Glutamatergic neuron (in vitro differentiated cells): Measurements from ENCODE around the gene OPALIN. TPM values are rescaled to one million over a fixed set of nuclear protein-coding genes. Genes with fewer than 3 reads are reported as not detected.

Experiments used
- DNase-seq: peaks from one replicate; pipeline ENCODE4 v3.0.0; 2022
- H3K27ac Mint-ChIP-seq: one replicate; pipeline ENCODE4 v1.8.0; 2020; ENCODE audit warnings: mild to moderate bottlenecking, mixed read lengths, inconsistent platforms; ENCODE audit not compliant: unreplicated experiment
- H3K27me3 Mint-ChIP-seq: one replicate; pipeline ENCODE4 v1.8.0; 2020; ENCODE audit warnings: mild to moderate bottlenecking, moderate library complexity, mixed read lengths, inconsistent platforms; ENCODE audit not compliant: unreplicated experiment
- H3K36me3 Mint-ChIP-seq: one replicate; pipeline ENCODE4 v1.8.0; 2020; ENCODE audit warnings: mild to moderate bottlenecking, mixed read lengths, inconsistent platforms; ENCODE audit not compliant: unreplicated experiment
- H3K4me1 Mint-ChIP-seq: one replicate; pipeline ENCODE4 v1.8.0; 2020; ENCODE audit warnings: mild to moderate bottlenecking, low read depth, mixed read lengths, inconsistent platforms; ENCODE audit not compliant: unreplicated experiment
- H3K4me3 Mint-ChIP-seq: one replicate; pipeline ENCODE4 v1.8.0; 2020; ENCODE audit warnings: mild to moderate bottlenecking, mixed read lengths, inconsistent platforms; ENCODE audit not compliant: unreplicated experiment
- H3K9me3 Mint-ChIP-seq: one replicate; pipeline ENCODE4 v1.8.0; 2020; ENCODE audit warnings: mild to moderate bottlenecking, moderate library complexity, mixed read lengths, inconsistent platforms; ENCODE audit not compliant: unreplicated experiment
- total RNA-seq: library from RNA; stranded (reverse); fragmentation: NEBNext Ultra II Directional; extraction: Animal tissue kit (Norgen Biotek cat#: 25700); gene quantifications from one replicate; pipeline ENCODE4 v1.2.1, GENCODE V29; 2021; ENCODE audit not compliant: unreplicated experiment
- TF ChIP-seq, protein P1 (sequence below): fragments of 200-600 bp; sonication (generic); IDR thresholded peaks from one replicate; pipeline ENCODE4 v1.5.0; 2021; ENCODE audit not compliant: partially characterized antibody, unreplicated experiment

OPALIN gene
- total RNA-seq, 1 donor from 2014 or later = not detected

- DNase-seq = no peak
- H3K36me3 Mint-ChIP-seq = no peaks in the 10 kb centered on the region
- no peak overlapping the region for H3K4me3 Mint-ChIP-seq
- no peak overlapping the region for H3K27ac Mint-ChIP-seq
- H3K4me1 Mint-ChIP-seq = no peaks in the 10 kb centered on the region
- TF ChIP-seq, protein P1, sequence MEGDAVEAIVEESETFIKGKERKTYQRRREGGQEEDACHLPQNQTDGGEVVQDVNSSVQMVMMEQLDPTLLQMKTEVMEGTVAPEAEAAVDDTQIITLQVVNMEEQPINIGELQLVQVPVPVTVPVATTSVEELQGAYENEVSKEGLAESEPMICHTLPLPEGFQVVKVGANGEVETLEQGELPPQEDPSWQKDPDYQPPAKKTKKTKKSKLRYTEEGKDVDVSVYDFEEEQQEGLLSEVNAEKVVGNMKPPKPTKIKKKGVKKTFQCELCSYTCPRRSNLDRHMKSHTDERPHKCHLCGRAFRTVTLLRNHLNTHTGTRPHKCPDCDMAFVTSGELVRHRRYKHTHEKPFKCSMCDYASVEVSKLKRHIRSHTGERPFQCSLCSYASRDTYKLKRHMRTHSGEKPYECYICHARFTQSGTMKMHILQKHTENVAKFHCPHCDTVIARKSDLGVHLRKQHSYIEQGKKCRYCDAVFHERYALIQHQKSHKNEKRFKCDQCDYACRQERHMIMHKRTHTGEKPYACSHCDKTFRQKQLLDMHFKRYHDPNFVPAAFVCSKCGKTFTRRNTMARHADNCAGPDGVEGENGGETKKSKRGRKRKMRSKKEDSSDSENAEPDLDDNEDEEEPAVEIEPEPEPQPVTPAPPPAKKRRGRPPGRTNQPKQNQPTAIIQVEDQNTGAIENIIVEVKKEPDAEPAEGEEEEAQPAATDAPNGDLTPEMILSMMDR = no peak
- no peaks in the 10 kb centered on the region for H3K27me3 Mint-ChIP-seq
- no peaks in the 10 kb centered on the region for H3K9me3 Mint-ChIP-seq
Measured at GRCh38 chr10:96322275-96322674, 36.5 kb downstream of the OPALIN start.

DNA sequence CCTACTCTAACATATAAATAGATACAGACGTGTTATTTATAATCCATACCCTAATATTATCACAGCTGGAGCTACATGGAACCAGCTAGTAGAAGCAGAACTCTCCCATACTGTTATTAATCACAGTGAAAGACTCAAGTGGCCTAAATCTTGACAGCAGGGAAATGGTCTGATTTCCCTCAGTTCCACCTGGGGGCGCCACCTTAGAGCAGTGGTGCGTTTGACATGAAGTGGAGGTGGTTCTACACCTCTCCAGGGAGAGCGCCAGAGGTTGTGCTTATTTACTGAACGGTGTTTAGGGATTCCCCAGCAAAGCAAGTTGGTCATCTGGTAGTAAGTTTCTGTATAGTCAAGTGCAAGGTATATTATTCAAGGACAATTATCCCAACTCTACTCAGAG, 37.0 kb downstream of the OPALIN start:
- H3K4me3 Mint-ChIP-seq = no peak overlapping the region
- no peak for DNase-seq
- no peaks in the 10 kb centered on the region for H3K9me3 Mint-ChIP-seq
- TF ChIP-seq, protein P1 = no peak
- no peaks in the 10 kb centered on the region for H3K27me3 Mint-ChIP-seq
- no peaks in the 10 kb centered on the region for H3K4me1 Mint-ChIP-seq
- H3K36me3 Mint-ChIP-seq = no peaks in the 10 kb centered on the region
- no peak overlapping the region for H3K27ac Mint-ChIP-seq

- Mint-ChIP-seq H3K27ac (no peak overlapping the region), H3K36me3 (no peaks in the 10 kb centered on the region), H3K4me1 (peaks cover 4% of the 10 kb centered on the region), H3K4me3 (no peak overlapping the region), H3K27me3 (no peaks in the 10 kb centered on the region), H3K9me3 (no peaks in the 10 kb centered on the region)
- TF ChIP-seq, protein P1 = no peak
- DNase-seq = no peak
Measured at GRCh38 chr10:96319754-96320474, 38.9 kb downstream of the OPALIN start.

DNA sequence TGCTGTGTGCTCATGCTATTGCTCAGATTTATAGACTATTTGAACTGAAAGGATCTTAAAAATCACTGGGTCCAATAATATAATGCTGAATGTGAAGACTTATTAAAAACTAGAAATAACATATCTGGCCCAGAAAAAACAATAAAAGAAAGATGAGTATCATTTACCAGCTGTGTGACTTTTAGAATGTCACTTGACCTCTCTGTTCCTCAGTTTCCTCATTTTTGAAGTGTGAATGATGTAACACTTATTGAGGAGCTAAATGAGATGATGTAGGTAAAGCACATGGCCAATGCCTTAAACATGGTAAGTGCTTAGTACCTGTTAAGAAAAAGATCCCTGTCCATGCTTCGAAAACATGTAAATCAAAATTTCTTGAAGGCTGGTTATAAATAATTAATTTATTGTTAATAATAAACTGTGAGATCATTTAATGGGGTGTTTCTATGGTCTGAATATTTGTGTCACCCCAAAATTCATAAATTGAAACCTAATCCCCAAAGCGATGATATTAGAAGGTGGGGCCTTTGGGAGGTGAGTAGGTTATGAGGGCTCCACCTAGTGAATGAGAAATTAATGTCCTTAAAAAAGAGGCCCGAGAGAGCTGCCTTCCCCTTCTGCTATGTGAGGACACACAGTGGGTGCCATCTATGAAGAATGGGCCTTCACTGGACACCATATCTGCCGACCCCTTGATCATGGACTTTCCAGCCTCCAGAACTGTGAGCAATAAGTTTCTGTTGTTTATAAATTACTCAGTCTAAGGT, 41.6 kb downstream of the OPALIN start:
- H3K4me3 Mint-ChIP-seq = no peak overlapping the region
- H3K9me3 Mint-ChIP-seq = no peaks in the 10 kb centered on the region
- H3K27ac Mint-ChIP-seq = no peak overlapping the region
- no peaks in the 10 kb centered on the region for H3K36me3 Mint-ChIP-seq
- H3K27me3 Mint-ChIP-seq = peaks cover 1% of the 10 kb centered on the region
- DNase-seq = no peak
- peaks cover 4% of the 10 kb centered on the region for H3K4me1 Mint-ChIP-seq
- TF ChIP-seq, protein P1 = no peak

- Mint-ChIP-seq H3K27ac (no peak overlapping the region), H3K27me3 (peaks cover 1% of the 10 kb centered on the region), H3K36me3 (no peaks in the 10 kb centered on the region), H3K9me3 (no peaks in the 10 kb centered on the region), H3K4me3 (no peak overlapping the region), H3K4me1 (peaks cover 19% of the 10 kb centered on the region)
- DNase-seq = no peak
- TF ChIP-seq, protein P1 = no peak
Measured at GRCh38 chr10:96313344-96313743, 45.5 kb downstream of the OPALIN start.
